Small intestine (tissue), 16 donors: ENCODE data around the gene NDUFA1. TPM values are rescaled to one million over a fixed set of nuclear protein-coding genes. Genes with fewer than 3 reads are reported as not detected.
"Not testable (repeated sequence)": the region's sequence is repeated elsewhere in the genome, so short reads cannot be mapped to it uniquely, and the experiment has no call there.

Experiments
- DNase-seq, 2 donors: peaks; one replicate each; pipeline versions ENCODE4 v3.0.0 to v3.0.0-alpha.2; 2013
- FAIRE-seq: peaks from 2 replicates; lab custom pipeline; 2012; peaks lifted over from hg19 to GRCh38; lab: Jason Lieb, UNC
- H3K27ac ChIP-seq, 3 donors: one replicate each; pipeline ENCODE4 v1.5.1; 2013; ENCODE audit warnings: low read length in 2 of 3, mild to moderate bottlenecking in 2 of 3, control low read depth in 1 of 3, inconsistent platforms in 1 of 3, low read depth in 1 of 3, moderate library complexity in 1 of 3
- H3K27me3 ChIP-seq, 3 donors: one replicate each; pipeline ENCODE4 v1.6.1; 2013; ENCODE audit warnings: low read length in 3 of 3, inconsistent platforms in 1 of 3; ENCODE audit not compliant: control insufficient read depth in 3 of 3, insufficient read depth in 3 of 3
- H3K36me3 ChIP-seq, 3 donors: one replicate each; pipeline ENCODE4 v1.6.1; 2013; ENCODE audit warnings: low read length in 3 of 3, inconsistent platforms in 1 of 3, low read depth in 1 of 3, mild to moderate bottlenecking in 1 of 3, moderate library complexity in 1 of 3; ENCODE audit not compliant: control insufficient read depth in 3 of 3, insufficient read depth in 2 of 3
- H3K4me1 ChIP-seq, 3 donors: one replicate each; pipeline ENCODE4 v1.6.1; 2013; ENCODE audit warnings: low read length in 2 of 3, inconsistent platforms in 1 of 3, low read depth in 1 of 3, mild to moderate bottlenecking in 1 of 3, moderate library complexity in 1 of 3; ENCODE audit not compliant: control insufficient read depth in 3 of 3, insufficient read depth in 2 of 3
- H3K4me3 ChIP-seq, 3 donors: one replicate each; pipeline ENCODE4 v1.5.1; 2013; ENCODE audit warnings: low read length in 3 of 3, control low read depth in 1 of 3, inconsistent platforms in 1 of 3, low read depth in 1 of 3, mild to moderate bottlenecking in 1 of 3, moderate library complexity in 1 of 3
- H3K9me3 ChIP-seq, 2 donors: one replicate each; pipeline ENCODE4 v1.6.1; 2013; ENCODE audit warnings: low read depth in 1 of 2, low read length in 1 of 2; ENCODE audit not compliant: control insufficient read depth in 2 of 2, insufficient read depth in 1 of 2
- WGBS, 3 donors: extraction: QIAGEN DNeasy Blood & Tissue Kit; methylation state at CpG; one replicate each; pipeline ENCODE4 v1.1.7; 2013; 5-methylcytosine and 5-hydroxymethylcytosine counted together
- long read RNA-seq, 10 donors: transcript quantifications; one replicate each; lab custom pipeline, GENCODE V29; 2026
- polyA plus RNA-seq, 4 donors: library from polyadenylated mRNA; stranded (reverse) in 3 of 4; unstranded in 1 of 4; fragments of 200-250 nt in 3 of 4; fragments of 120-200 nt in 1 of 4; gene quantifications; one replicate each; pipeline versions ENCODE4 v1.2.1 to v1.2.3, GENCODE V29; 2013
- donor health status: healthy with polysubstance abuse.
- donor health status: control.
- donor health status: control.
- donor health status: Bipolar disorder and iron deficiency.
- donor health status: healthy.

NDUFA1 gene
- 100 to 1,000 TPM in 3 of 4 donors, 10 to 100 TPM in 1; 87.9 to 420 (median 233) TPM for polyA plus RNA-seq
- long read RNA-seq, donor 1, transcript NDUFA1-201 (3 exons, 766 nt): major isoform, 420 of 470 reads
- long read RNA-seq, donor 1, partial matches to known transcripts: 44 of 470 reads
- long read RNA-seq, donor 1, other reads (novel, unspliced or antisense): 6 of 470 reads
- long read RNA-seq, donor 2, transcript NDUFA1-201 (3 exons, 766 nt): major isoform, 115 of 123 reads
- long read RNA-seq, donor 2, partial matches to known transcripts: 8 of 123 reads
- long read RNA-seq, donor 2, other reads (novel, unspliced or antisense): 0 of 123 reads
- long read RNA-seq, donor 3, transcript NDUFA1-201 (3 exons, 766 nt): major isoform, 156 of 169 reads
- long read RNA-seq, donor 3, partial matches to known transcripts: 13 of 169 reads
- long read RNA-seq, donor 3, other reads (novel, unspliced or antisense): 0 of 169 reads
- long read RNA-seq, donor 4, partial matches to known transcripts: 0 of 4 reads
- long read RNA-seq, donor 4, other reads (novel, unspliced or antisense): 0 of 4 reads
- long read RNA-seq, donor 5, transcript NDUFA1-201 (3 exons, 766 nt): major isoform, 56 of 62 reads
- long read RNA-seq, donor 5, partial matches to known transcripts: 6 of 62 reads
- long read RNA-seq, donor 5, other reads (novel, unspliced or antisense): 0 of 62 reads
- long read RNA-seq, donor 6, transcript NDUFA1-201 (3 exons, 766 nt): major isoform, 149 of 156 reads
- long read RNA-seq, donor 6, partial matches to known transcripts: 7 of 156 reads
- long read RNA-seq, donor 6, other reads (novel, unspliced or antisense): 0 of 156 reads
- long read RNA-seq, donor 7, transcript NDUFA1-201 (3 exons, 766 nt): major isoform, 1,074 of 1,133 reads
- long read RNA-seq, donor 7, partial matches to known transcripts: 54 of 1,133 reads
- long read RNA-seq, donor 7, other reads (novel, unspliced or antisense): 5 of 1,133 reads
- long read RNA-seq, donor 8, transcript NDUFA1-201 (3 exons, 766 nt): major isoform, 20 of 20 reads
- long read RNA-seq, donor 8, partial matches to known transcripts: 0 of 20 reads
- long read RNA-seq, donor 8, other reads (novel, unspliced or antisense): 0 of 20 reads
- long read RNA-seq, donor 9, transcript NDUFA1-201 (3 exons, 766 nt): major isoform, 42 of 42 reads
- long read RNA-seq, donor 9, partial matches to known transcripts: 0 of 42 reads
- long read RNA-seq, donor 9, other reads (novel, unspliced or antisense): 0 of 42 reads
- long read RNA-seq, donor 10, transcript NDUFA1-201 (3 exons, 766 nt): major isoform, 252 of 264 reads
- long read RNA-seq, donor 10, partial matches to known transcripts: 12 of 264 reads
- long read RNA-seq, donor 10, other reads (novel, unspliced or antisense): 0 of 264 reads

- Histone ChIP-seq H3K36me3 (peaks cover 0 to 9% (median 0%) of the 10 kb centered on the region in 3 donors), H3K4me1 (peaks cover 0 to 5% (median 0%) of the 10 kb centered on the region in 3 donors), H3K27me3 (no peaks in the 10 kb centered on the region), H3K4me3 (peak within 1 kb of the TSS; percentile 63 to 76 (median 64)), H3K9me3 (no peaks in the 10 kb centered on the region), H3K27ac (peak within 1 kb of the TSS; percentile 86 to 96 (median 90))
- FAIRE-seq: no peak
- 0 to 40% (median 6%) methylated on average over 45 to 62 of the region's 62 CpGs for WGBS, 3 donors
- peak; percentile 90 to 91 for DNase-seq
Measured at GRCh38 chrX:119871599-119872395, at the start of gene NDUFA1, which contains the start of gene RNF113A. NDUFA1 (plus strand) TSS chrX:119871832; CDS start chrX:119871912, 80 bp downstream. RNF113A (minus strand) TSS chrX:119871733; CDS start chrX:119871613, 120 bp downstream.

GRCh38 chrX:119824221-119824620, 47.4 kb upstream of the NDUFA1 start:
- H3K27ac ChIP-seq, H3K27me3 ChIP-seq, DNase-seq, FAIRE-seq, H3K9me3 ChIP-seq, H3K4me1 ChIP-seq, H3K4me3 ChIP-seq, H3K36me3 ChIP-seq: not testable (repeated sequence)
- 81% methylated on average over 2 of the region's 5 CpGs; no CpG with 5 or more reads in 2 of the 3 donors for WGBS, 3 donors

GRCh38 chrX:119826399-119826959, 45.2 kb upstream of the NDUFA1 start:
- H3K27ac ChIP-seq: no peak overlapping the region
- peaks cover 0 to 2% (median 0%) of the 10 kb centered on the region in 3 donors for H3K36me3 ChIP-seq
- WGBS, 3 donors: 54 to 66% (median 57%) methylated on average over 7 of the region's 7 CpGs
- no peaks in the 10 kb centered on the region for H3K27me3 ChIP-seq
- H3K9me3 ChIP-seq: no peaks in the 10 kb centered on the region
- H3K4me1 ChIP-seq: no peaks in the 10 kb centered on the region
- no peak overlapping the region for H3K4me3 ChIP-seq
- no peak for FAIRE-seq
- DNase-seq: peak; percentile 4 to 9

- WGBS, 3 donors: 93 to 98% (median 97%) methylated on average over 5 of the region's 5 CpGs
Measured at GRCh38 chrX:119828446-119828845, 43.2 kb upstream of the NDUFA1 start.

GRCh38 chrX:119833905-119834304, 37.7 kb upstream of the NDUFA1 start:
- H3K9me3 ChIP-seq: no peaks in the 10 kb centered on the region
- no peak for FAIRE-seq
- no peaks in the 10 kb centered on the region for H3K27me3 ChIP-seq
- H3K4me1 ChIP-seq: no peaks in the 10 kb centered on the region
- no peak for DNase-seq
- WGBS, 3 donors: 73 to 89% (median 82%) methylated on average over 3 of the region's 3 CpGs
- H3K36me3 ChIP-seq: peaks cover 0 to 25% (median 10%) of the 10 kb centered on the region in 3 donors
- no peak overlapping the region for H3K4me3 ChIP-seq
- no peak overlapping the region for H3K27ac ChIP-seq

More at GRCh38 chrX:119828446-119828845, 43.2 kb upstream of the NDUFA1 start:
- Histone ChIP-seq H3K9me3 (no peaks in the 10 kb centered on the region), H3K27ac (no peak overlapping the region), H3K4me3 (no peak overlapping the region), H3K27me3 (no peaks in the 10 kb centered on the region), H3K36me3 (peaks cover 0 to 6% (median 0%) of the 10 kb centered on the region in 3 donors), H3K4me1 (no peaks in the 10 kb centered on the region)
- FAIRE-seq (no peak), DNase-seq (no peak)

- Histone ChIP-seq H3K27me3 (no peaks in the 10 kb centered on the region), H3K4me1 (no peaks in the 10 kb centered on the region), H3K9me3 (no peaks in the 10 kb centered on the region), H3K4me3 (peak within 1 kb of the TSS; percentile 57 to 72 (median 68)), H3K27ac (peak within 1 kb of the TSS; percentile 61 to 95 (median 89)), H3K36me3 (peaks cover 0 to 6% (median 0%) of the 10 kb centered on the region in 3 donors)
- DNase-seq (peak; percentile 95 to 98), FAIRE-seq (peak; percentile 94)
- WGBS, 3 donors: 0 to 35% (median 6%) methylated on average over 31 to 54 of the region's 54 CpGs
Measured at GRCh38 chrX:119852382-119853353, 19.0 kb upstream of the NDUFA1 start, which contains the start of gene UPF3B. UPF3B (minus strand) TSS chrX:119852963; CDS start chrX:119852928, 35 bp downstream.
